Neural cell (in vitro differentiated cells): ENCODE results near the gene TPSB2. TPM values are rescaled to one million over a fixed set of nuclear protein-coding genes. Genes with fewer than 3 reads are reported as not detected.
"Not testable (repeated sequence)": the region's sequence is repeated elsewhere in the genome, so short reads cannot be mapped to it uniquely, and the experiment has no call there.

Experiments
- H2AFZ ChIP-seq: fragments of 200-600, 300-800 bp; sonication (generic), shearing (Covaris generic); 2 replicates; pipeline ENCODE4 v1.6.0; 2014; ENCODE audit warnings: low read depth, mild to moderate bottlenecking, antibody characterized with exemption, low read length, moderate library complexity
- H3F3A ChIP-seq: fragments of 200-600 bp; shearing (Covaris generic); 2 replicates; pipeline ENCODE4 v1.6.1; 2016; ENCODE audit warnings: mild to moderate bottlenecking, moderate library complexity, mixed read lengths, antibody characterized with exemption, low read length; ENCODE audit not compliant: insufficient read depth, poor library complexity, severe bottlenecking
- H3K27ac ChIP-seq: fragments of 200-600, 300-800 bp; sonication (generic), shearing (Covaris generic); 2 replicates; pipeline ENCODE4 v1.5.1; 2014; ENCODE audit warnings: mild to moderate bottlenecking, low read length, moderate library complexity
- H3K27me3 ChIP-seq: fragments of 300-800, 200-600 bp; sonication (generic), shearing (Covaris generic); 2 replicates; pipeline ENCODE4 v1.6.0; 2014; ENCODE audit warnings: mild to moderate bottlenecking, low read depth, low read length, moderate library complexity; ENCODE audit not compliant: insufficient read depth
- H3K36me3 ChIP-seq: fragments of 300-800, 200-600 bp; sonication (generic), shearing (Covaris generic); 2 replicates; pipeline ENCODE4 v1.5.1; 2014; ENCODE audit warnings: mild to moderate bottlenecking, antibody characterized with exemption, low read length, moderate library complexity; ENCODE audit not compliant: insufficient read depth
- H3K4me2 ChIP-seq: fragments of 300-800, 200-600 bp; sonication (generic), shearing (Covaris generic); 2 replicates; pipeline ENCODE4 v1.6.0; 2014; ENCODE audit warnings: mild to moderate bottlenecking, low read length
- H3K4me3 ChIP-seq: fragments of 300-800, 200-600 bp; sonication (generic), shearing (Covaris generic); 2 replicates; pipeline ENCODE4 v1.5.1; 2014; ENCODE audit warnings: mild to moderate bottlenecking, low read length, moderate library complexity
- H3K79me2 ChIP-seq: fragments of 200-600 bp; shearing (Covaris generic); replicated peaks from 2 replicates; pipeline ENCODE4 v1.6.0; 2014; ENCODE audit warnings: mild to moderate bottlenecking, low read length, moderate library complexity; ENCODE audit not compliant: insufficient read depth
- H3K9ac ChIP-seq: fragments of 300-800, 200-600 bp; sonication (generic), shearing (Covaris generic); 2 replicates; pipeline ENCODE4 v1.6.1; 2016; ENCODE audit warnings: mild to moderate bottlenecking, low read length, mixed read lengths
- H3K9me2 ChIP-seq: fragments of 200-600 bp; shearing (Covaris generic); 2 replicates; pipeline ENCODE4 v1.6.1; 2016; ENCODE audit warnings: mild to moderate bottlenecking, low read length, mixed read lengths; ENCODE audit not compliant: insufficient read depth
- H3K9me3 ChIP-seq: fragments of 200-600, 300-800 bp; sonication (generic), shearing (Covaris generic); 2 replicates; pipeline ENCODE4 v1.6.1; 2016; ENCODE audit warnings: mild to moderate bottlenecking, mixed run types, low read length, moderate library complexity, mixed read lengths
- H4K20me1 ChIP-seq: fragments of 200-600 bp; shearing (Covaris generic); 2 replicates; pipeline ENCODE4 v1.6.1; 2016; ENCODE audit warnings: mild to moderate bottlenecking, mixed run types; ENCODE audit not compliant: insufficient read depth
- EP300 ChIP-seq: fragments of 450-650 bp; conservative IDR thresholded peaks from 2 replicates; pipeline ENCODE4 v1.6.1; 2014; ENCODE audit warnings: antibody characterized with exemption, mild to moderate bottlenecking, moderate library complexity; ENCODE audit not compliant: poor library complexity, severe bottlenecking
- EZH2 ChIP-seq: fragments of 200-600, 300-800 bp; shearing (Covaris generic), sonication (generic); IDR thresholded peaks from 2 replicates; pipeline ENCODE4 v1.6.1; 2014; ENCODE audit warnings: antibody characterized with exemption, low read length, borderline replicate concordance, mild to moderate bottlenecking; ENCODE audit not compliant: insufficient read depth, poor library complexity, severe bottlenecking
- MXI1 ChIP-seq: fragments of 450-650 bp; conservative IDR thresholded peaks from 2 replicates; pipeline ENCODE4 v1.6.1; 2014; ENCODE audit warnings: antibody characterized with exemption, mild to moderate bottlenecking; ENCODE audit not compliant: poor library complexity, severe bottlenecking
- POLR2AphosphoS5 ChIP-seq: IDR thresholded peaks from 2 replicates; pipeline ENCODE4 v1.6.1; 2012
- RAD21 ChIP-seq: fragments of 450-650 bp; conservative IDR thresholded peaks from 2 replicates; pipeline ENCODE4 v1.6.1; 2014; ENCODE audit warnings: antibody characterized with exemption, mild to moderate bottlenecking, moderate library complexity
- REST ChIP-seq: IDR thresholded peaks from 2 replicates; pipeline ENCODE4 v1.6.1; 2012; ENCODE audit warnings: borderline replicate concordance
- SMC3 ChIP-seq: fragments of 450-650 bp; conservative IDR thresholded peaks from 2 replicates; pipeline ENCODE4 v1.6.1; 2014; ENCODE audit warnings: antibody characterized with exemption, mild to moderate bottlenecking, moderate library complexity; ENCODE audit not compliant: poor library complexity
- TAF1 ChIP-seq: IDR thresholded peaks from 2 replicates; pipeline ENCODE4 v1.6.1; 2012; ENCODE audit warnings: low read depth
- polyA plus RNA-seq: library from polyadenylated mRNA; depleted of rRNA; stranded (reverse); fragments of >200 nt; gene quantifications from 2 replicates; pipeline ENCODE4 v1.2.3, GENCODE V29; 2014
- TF ChIP-seq, protein P1 (sequence below): fragments of 450-650 bp; IDR thresholded peaks from 2 replicates; pipeline ENCODE4 v1.5.1; 2014; ENCODE audit warnings: antibody characterized with exemption, mild to moderate bottlenecking, moderate library complexity; ENCODE audit not compliant: poor library complexity, severe bottlenecking

TPSB2 gene
- polyA plus RNA-seq, 1 donor from 2014 or later: not detected

- Histone ChIP-seq H3F3A (no peaks in the 10 kb centered on the region), H3K9ac (no peak overlapping the region), H3K36me3 (no peaks in the 10 kb centered on the region), H2AFZ (no peak overlapping the region), H3K9me3 (no peaks in the 10 kb centered on the region), H3K27me3 (no peaks in the 10 kb centered on the region), H3K9me2 (no peaks in the 10 kb centered on the region), H4K20me1 (no peaks in the 10 kb centered on the region), H3K4me3 (no peak overlapping the region), H3K27ac (no peak overlapping the region), H3K79me2 (no peaks in the 10 kb centered on the region), H3K4me2 (no peak overlapping the region)
- no peak for TF ChIP-seq RAD21
- TF ChIP-seq, protein P1, sequence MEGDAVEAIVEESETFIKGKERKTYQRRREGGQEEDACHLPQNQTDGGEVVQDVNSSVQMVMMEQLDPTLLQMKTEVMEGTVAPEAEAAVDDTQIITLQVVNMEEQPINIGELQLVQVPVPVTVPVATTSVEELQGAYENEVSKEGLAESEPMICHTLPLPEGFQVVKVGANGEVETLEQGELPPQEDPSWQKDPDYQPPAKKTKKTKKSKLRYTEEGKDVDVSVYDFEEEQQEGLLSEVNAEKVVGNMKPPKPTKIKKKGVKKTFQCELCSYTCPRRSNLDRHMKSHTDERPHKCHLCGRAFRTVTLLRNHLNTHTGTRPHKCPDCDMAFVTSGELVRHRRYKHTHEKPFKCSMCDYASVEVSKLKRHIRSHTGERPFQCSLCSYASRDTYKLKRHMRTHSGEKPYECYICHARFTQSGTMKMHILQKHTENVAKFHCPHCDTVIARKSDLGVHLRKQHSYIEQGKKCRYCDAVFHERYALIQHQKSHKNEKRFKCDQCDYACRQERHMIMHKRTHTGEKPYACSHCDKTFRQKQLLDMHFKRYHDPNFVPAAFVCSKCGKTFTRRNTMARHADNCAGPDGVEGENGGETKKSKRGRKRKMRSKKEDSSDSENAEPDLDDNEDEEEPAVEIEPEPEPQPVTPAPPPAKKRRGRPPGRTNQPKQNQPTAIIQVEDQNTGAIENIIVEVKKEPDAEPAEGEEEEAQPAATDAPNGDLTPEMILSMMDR: no peak
- no peak for TF ChIP-seq POLR2AphosphoS5
- TF ChIP-seq REST: no peak
- TF ChIP-seq EP300: no peak
- no peak for TF ChIP-seq SMC3
- no peak for TF ChIP-seq MXI1
- no peak for TF ChIP-seq TAF1
- no peak for TF ChIP-seq EZH2
Observed at GRCh38 chr16:1244881-1245280, 14.9 kb upstream of the TPSB2 start.

DNA sequence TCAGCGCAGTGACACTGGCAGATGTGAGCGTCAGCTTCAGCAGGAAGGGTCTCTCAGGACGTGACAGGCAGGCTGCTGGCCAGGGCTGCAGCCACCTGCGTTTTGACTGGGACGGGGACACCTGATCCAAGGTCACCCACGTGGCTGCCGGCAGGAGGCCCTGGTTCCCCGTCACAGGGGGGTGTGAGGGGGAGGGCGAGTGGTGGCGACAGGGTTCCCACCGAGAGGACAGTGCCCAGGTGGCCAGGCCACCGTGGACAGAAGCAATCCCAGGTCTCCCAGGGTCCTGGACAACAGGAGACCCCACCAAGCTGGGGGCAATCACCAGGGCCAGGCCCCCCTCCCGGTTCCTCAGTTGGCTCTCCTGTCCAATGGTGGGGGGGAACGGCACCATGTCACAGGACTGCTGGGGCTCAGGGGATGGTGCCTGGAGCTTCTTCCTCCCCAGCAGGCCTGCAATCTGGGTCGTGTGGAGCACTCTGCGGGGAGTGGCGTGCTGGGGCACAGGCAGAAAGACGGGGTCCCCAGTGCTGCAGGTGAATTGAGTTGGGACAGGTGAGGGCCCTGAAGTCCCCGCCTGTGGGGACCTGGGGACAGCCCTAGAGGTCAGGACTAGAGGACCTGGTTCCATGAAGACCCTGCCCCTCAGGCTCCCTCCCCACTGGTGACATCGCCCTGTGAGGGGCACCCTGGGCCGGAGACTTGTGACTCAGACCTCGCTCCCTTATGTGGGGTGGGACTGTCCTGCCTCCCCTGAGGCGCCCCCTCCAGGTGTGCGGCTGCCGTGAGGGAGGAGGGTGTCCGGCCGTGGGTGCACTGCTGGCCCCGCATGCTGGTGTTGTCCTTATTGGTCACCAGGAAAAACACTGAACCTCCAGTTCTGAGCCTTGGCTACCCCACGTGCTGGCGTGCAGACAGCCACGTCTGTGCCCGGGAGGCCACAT is 14.2 kb upstream of the TPSB2 start:
- H3K27ac ChIP-seq, H3F3A ChIP-seq, H3K27me3 ChIP-seq: not testable (repeated sequence)

DNA sequence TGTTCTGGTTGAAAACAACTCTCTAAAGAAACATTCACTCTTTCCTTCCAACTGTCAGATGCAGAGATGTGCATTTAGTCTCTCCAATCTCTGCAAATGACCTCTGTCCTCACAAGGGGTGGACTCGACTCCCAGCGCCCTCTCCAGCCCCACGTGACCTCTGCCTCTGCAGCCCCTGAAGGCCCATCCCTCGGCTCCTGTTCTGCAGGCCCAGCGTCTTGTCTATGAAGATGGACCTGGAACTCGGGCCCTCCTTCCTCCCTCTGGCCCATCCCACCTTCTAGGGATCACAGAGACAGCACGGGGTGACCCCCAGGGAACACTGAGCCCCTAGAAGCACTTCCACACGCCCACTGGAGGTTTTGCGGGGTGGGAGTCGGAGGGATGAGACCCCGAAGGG is 13.4 kb upstream of the TPSB2 start:
- H3K9me2 ChIP-seq, H3K9ac ChIP-seq, H3K4me2 ChIP-seq, H3K27ac ChIP-seq, H3K27me3 ChIP-seq, H3K36me3 ChIP-seq, H3K4me3 ChIP-seq, H4K20me1 ChIP-seq, H2AFZ ChIP-seq, H3F3A ChIP-seq, H3K9me3 ChIP-seq, H3K79me2 ChIP-seq: not testable (repeated sequence)

More for the DNA sequence above, 14.2 kb upstream of the TPSB2 start:
- H3K4me3 ChIP-seq, H3K4me2 ChIP-seq, H3K36me3 ChIP-seq, H4K20me1 ChIP-seq, H3K9ac ChIP-seq, H3K9me3 ChIP-seq, H2AFZ ChIP-seq, H3K79me2 ChIP-seq, H3K9me2 ChIP-seq: not testable (repeated sequence)

DNA sequence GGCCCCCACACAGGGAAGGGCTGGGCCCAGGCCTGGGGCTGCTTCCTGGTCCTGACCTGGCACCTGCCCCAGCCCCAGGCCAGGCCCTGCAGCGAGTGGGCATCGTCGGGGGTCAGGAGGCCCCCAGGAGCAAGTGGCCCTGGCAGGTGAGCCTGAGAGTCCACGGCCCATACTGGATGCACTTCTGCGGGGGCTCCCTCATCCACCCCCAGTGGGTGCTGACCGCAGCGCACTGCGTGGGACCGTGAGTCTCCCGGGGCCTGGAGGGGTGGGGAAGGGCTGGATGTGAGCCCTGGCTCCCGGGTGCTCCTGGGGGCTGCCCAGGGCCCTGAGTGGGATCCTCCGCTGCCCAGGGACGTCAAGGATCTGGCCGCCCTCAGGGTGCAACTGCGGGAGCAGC is 11.1 kb upstream of the TPSB2 start:
- H4K20me1 ChIP-seq, H3K79me2 ChIP-seq, H3K27me3 ChIP-seq, H3K4me2 ChIP-seq, H3K9me3 ChIP-seq, H3K9me2 ChIP-seq, H3K4me3 ChIP-seq, H3K36me3 ChIP-seq, H3K27ac ChIP-seq, H3F3A ChIP-seq, H3K9ac ChIP-seq, H2AFZ ChIP-seq: not testable (repeated sequence)

- H3K4me3 ChIP-seq, H3K36me3 ChIP-seq, H3K79me2 ChIP-seq, H3K9me2 ChIP-seq, H3K9me3 ChIP-seq, H3K27me3 ChIP-seq, H3K9ac ChIP-seq, H4K20me1 ChIP-seq, H3K27ac ChIP-seq, H3K4me2 ChIP-seq, H2AFZ ChIP-seq, H3F3A ChIP-seq: not testable (repeated sequence)
Observed at GRCh38 chr16:1240436-1240835, 10.5 kb upstream of the TPSB2 start, which contains the start of gene TPSAB1. TPSAB1 (plus strand) TSS chr16:1240705; CDS start chr16:1240939, 234 bp downstream.
